OCI-LY1 (cell line): ENCODE results near the gene FCRL1.
A peak's percentile ranks its signal among the peaks of the same experiment; 100 is the strongest.

ENCODE experiments used
- H2AFZ ChIP-seq: fragments of 200-600 bp; sonication (generic), shearing (Covaris generic); 2 replicates; pipeline ENCODE4 v1.6.0; 2014; ENCODE audit warnings: antibody characterized with exemption, mild to moderate bottlenecking, low read length
- H3F3A ChIP-seq: fragments of 200-600 bp; sonication (generic), shearing (Covaris generic); 2 replicates; pipeline ENCODE4 v1.6.0; 2014; ENCODE audit warnings: mild to moderate bottlenecking, antibody characterized with exemption, low read length, moderate library complexity; ENCODE audit not compliant: insufficient read depth
- H3K27ac ChIP-seq: fragments of 200-600 bp; sonication (generic); 2 replicates; pipeline ENCODE4 v1.5.1; 2014; ENCODE audit warnings: low read length, mixed run types, mild to moderate bottlenecking, low read depth; ENCODE audit not compliant: poor library complexity, severe bottlenecking
- H3K27me3 ChIP-seq: fragments of 200-600 bp; sonication (generic); 2 replicates; pipeline ENCODE4 v1.6.0; 2014; ENCODE audit warnings: antibody characterized with exemption, mild to moderate bottlenecking, low read length, moderate library complexity; ENCODE audit not compliant: insufficient read depth
- H3K36me3 ChIP-seq: fragments of 200-600 bp; sonication (generic); 2 replicates; pipeline ENCODE4 v1.6.1; 2014; ENCODE audit warnings: mild to moderate bottlenecking, antibody characterized with exemption, low read length, moderate library complexity, mixed read lengths; ENCODE audit not compliant: insufficient read depth
- H3K4me1 ChIP-seq: fragments of 200-600 bp; sonication (generic); 2 replicates; pipeline ENCODE4 v1.5.1; 2014; ENCODE audit warnings: mild to moderate bottlenecking, low read length, moderate library complexity; ENCODE audit not compliant: insufficient read depth, severe bottlenecking
- H3K4me2 ChIP-seq: fragments of 200-600 bp; sonication (generic), shearing (Covaris generic); 2 replicates; pipeline ENCODE4 v1.6.1; 2014; ENCODE audit warnings: low read length
- H3K4me3 ChIP-seq: fragments of 200-600 bp; sonication (generic); 2 replicates; pipeline ENCODE4 v1.5.1; 2014; ENCODE audit warnings: low read length, low read depth, mild to moderate bottlenecking, mixed read lengths; ENCODE audit not compliant: poor library complexity, severe bottlenecking
- H3K79me2 ChIP-seq: fragments of 200-600 bp; shearing (Covaris generic); 2 replicates; pipeline ENCODE4 v1.6.1; 2016; ENCODE audit warnings: mixed run types, low read length, mixed read lengths; ENCODE audit not compliant: insufficient read depth
- H3K9ac ChIP-seq: fragments of 200-600 bp; sonication (generic), shearing (Covaris generic); 2 replicates; pipeline ENCODE4 v1.6.1; 2014; ENCODE audit warnings: mild to moderate bottlenecking, low read length, mixed read lengths
- H3K9me2 ChIP-seq: fragments of 200-600 bp; sonication (generic), shearing (Covaris generic); 2 replicates; pipeline ENCODE4 v1.6.1; 2014; ENCODE audit warnings: low read depth, mild to moderate bottlenecking, low read length, mixed read lengths
- H3K9me3 ChIP-seq: fragments of 200-600 bp; shearing (Covaris generic); 2 replicates; pipeline ENCODE4 v1.6.1; 2014; ENCODE audit warnings: low read length, mixed read lengths
- H4K20me1 ChIP-seq: fragments of 200-600 bp; sonication (generic), shearing (Covaris generic); 2 replicates; pipeline ENCODE4 v1.6.0; 2016; ENCODE audit warnings: mild to moderate bottlenecking, low read length; ENCODE audit not compliant: insufficient read depth
- EZH2 ChIP-seq: fragments of 200-600 bp; sonication (generic), shearing (Covaris generic); IDR thresholded peaks from 2 replicates; pipeline ENCODE4 v1.8.0; 2017; ENCODE audit warnings: borderline replicate concordance, mixed run types, mild to moderate bottlenecking, antibody characterized with exemption, low read length, moderate library complexity, mixed read lengths
- TF ChIP-seq, protein P1 (sequence below): fragments of 200-600 bp; sonication (generic), shearing (Covaris generic); IDR thresholded peaks from 2 replicates; pipeline ENCODE4 v1.5.1; 2017; ENCODE audit warnings: mild to moderate bottlenecking, antibody characterized with exemption, low read length, moderate library complexity, mixed read lengths

FCRL1 gene

DNA sequence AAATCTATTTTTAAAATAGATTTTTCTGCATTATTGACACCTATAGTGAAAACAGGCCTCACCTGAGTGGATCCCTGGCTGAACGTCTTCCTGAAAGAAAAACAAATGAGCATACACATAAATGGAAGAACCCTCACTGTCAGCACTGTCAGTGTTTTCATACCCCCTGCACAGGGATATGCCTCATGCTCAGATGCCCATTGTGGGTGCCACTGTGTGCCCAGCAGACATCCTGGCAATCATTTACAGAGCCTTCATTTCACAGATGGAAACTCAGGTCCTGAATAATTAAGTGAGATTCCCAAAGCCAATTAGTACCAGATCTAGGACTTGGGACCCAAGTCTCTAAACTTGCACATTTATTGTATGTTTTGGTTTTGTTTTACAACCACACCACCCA lies 19.9 kb downstream of the FCRL1 start:
- TF ChIP-seq, protein P1, sequence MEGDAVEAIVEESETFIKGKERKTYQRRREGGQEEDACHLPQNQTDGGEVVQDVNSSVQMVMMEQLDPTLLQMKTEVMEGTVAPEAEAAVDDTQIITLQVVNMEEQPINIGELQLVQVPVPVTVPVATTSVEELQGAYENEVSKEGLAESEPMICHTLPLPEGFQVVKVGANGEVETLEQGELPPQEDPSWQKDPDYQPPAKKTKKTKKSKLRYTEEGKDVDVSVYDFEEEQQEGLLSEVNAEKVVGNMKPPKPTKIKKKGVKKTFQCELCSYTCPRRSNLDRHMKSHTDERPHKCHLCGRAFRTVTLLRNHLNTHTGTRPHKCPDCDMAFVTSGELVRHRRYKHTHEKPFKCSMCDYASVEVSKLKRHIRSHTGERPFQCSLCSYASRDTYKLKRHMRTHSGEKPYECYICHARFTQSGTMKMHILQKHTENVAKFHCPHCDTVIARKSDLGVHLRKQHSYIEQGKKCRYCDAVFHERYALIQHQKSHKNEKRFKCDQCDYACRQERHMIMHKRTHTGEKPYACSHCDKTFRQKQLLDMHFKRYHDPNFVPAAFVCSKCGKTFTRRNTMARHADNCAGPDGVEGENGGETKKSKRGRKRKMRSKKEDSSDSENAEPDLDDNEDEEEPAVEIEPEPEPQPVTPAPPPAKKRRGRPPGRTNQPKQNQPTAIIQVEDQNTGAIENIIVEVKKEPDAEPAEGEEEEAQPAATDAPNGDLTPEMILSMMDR: no peak
- TF ChIP-seq EZH2: no peak
- H3K4me3 ChIP-seq: no peak overlapping the region
- peak overlapping the region; percentile 7 for H3K27ac ChIP-seq
- H3K79me2 ChIP-seq: no peaks in the 10 kb centered on the region
- H3K9ac ChIP-seq: no peak overlapping the region
- no peaks in the 10 kb centered on the region for H4K20me1 ChIP-seq
- H3K4me2 ChIP-seq: no peak overlapping the region
- peaks cover 51% of the 10 kb centered on the region for H3K36me3 ChIP-seq
- peaks cover 32% of the 10 kb centered on the region for H3K4me1 ChIP-seq
- no peaks in the 10 kb centered on the region for H3K9me2 ChIP-seq
- H3F3A ChIP-seq: no peaks in the 10 kb centered on the region
- 0 out of 2 replicates have a peak, but pooled peaks cover 3% of the 10 kb centered on the region for H3K9me3 ChIP-seq
- no peak overlapping the region for H2AFZ ChIP-seq
- no peaks in the 10 kb centered on the region for H3K27me3 ChIP-seq

DNA sequence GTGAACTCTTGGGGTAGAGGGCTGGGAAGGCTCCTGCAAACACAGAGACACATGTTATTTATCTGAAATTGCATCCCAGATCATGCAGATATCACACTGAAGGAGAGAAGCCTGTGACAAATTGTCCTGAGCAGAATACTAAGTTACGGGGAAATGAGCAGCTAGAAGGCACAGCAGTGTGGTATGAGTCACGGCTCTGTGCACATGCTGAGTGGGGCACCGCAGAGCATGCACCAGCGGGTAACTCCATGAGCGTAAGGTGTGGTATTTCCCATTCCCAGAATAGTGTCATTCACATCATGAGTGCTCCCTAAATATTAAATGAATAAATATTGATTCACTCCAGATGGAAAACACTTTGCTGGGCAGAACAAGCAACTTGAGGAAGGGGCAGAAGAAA lies 21.7 kb downstream of the FCRL1 start:
- no peak for TF ChIP-seq EZH2
- TF ChIP-seq, protein P1: no peak

DNA sequence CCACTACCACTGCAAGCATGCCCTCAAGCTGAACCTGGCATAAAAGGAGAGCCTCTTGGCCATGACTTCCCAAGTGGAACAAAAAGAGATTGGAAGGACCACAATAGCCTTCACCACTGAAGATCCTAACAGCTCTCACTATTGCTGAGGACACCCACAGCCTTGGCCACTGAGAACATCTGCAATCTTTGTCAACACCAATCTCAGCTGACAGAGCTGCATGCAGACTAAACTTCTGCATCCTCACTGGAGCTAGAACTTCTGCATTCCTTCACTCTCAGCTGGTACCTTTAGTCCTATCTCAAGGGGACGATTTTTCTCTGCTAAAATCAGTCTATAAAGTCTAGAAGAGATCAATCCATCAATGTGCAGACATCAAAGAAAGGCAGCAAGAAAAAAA lies 34.7 kb downstream of the FCRL1 start:
- H3K27me3 ChIP-seq: no peaks in the 10 kb centered on the region
- H3K4me3 ChIP-seq: no peak overlapping the region
- no peaks in the 10 kb centered on the region for H4K20me1 ChIP-seq
- H3K4me1 ChIP-seq: peaks cover 54% of the 10 kb centered on the region
- H3K79me2 ChIP-seq: no peaks in the 10 kb centered on the region
- no peaks in the 10 kb centered on the region for H3K36me3 ChIP-seq
- TF ChIP-seq EZH2: no peak
- TF ChIP-seq, protein P1: no peak
- no peak overlapping the region for H2AFZ ChIP-seq
- H3K9ac ChIP-seq: no peak overlapping the region; the same call in 1 of the 2 replicates
- H3K9me2 ChIP-seq: no peaks in the 10 kb centered on the region
- peak overlapping the region; percentile 93 for H3K27ac ChIP-seq
- H3F3A ChIP-seq: no peaks in the 10 kb centered on the region
- no peaks in the 10 kb centered on the region for H3K9me3 ChIP-seq
- peak overlapping the region; percentile 22; the same call in 1 of the 2 replicates for H3K4me2 ChIP-seq

More for the DNA sequence above, 21.7 kb downstream of the FCRL1 start:
- H3K9me3 ChIP-seq: peaks cover 13% of the 10 kb centered on the region; the same call in 1 of the 2 replicates
- H3K27ac ChIP-seq: peak overlapping the region; percentile 4
- no peaks in the 10 kb centered on the region for H3F3A ChIP-seq
- peaks cover 17% of the 10 kb centered on the region for H3K4me1 ChIP-seq
- no peaks in the 10 kb centered on the region for H3K79me2 ChIP-seq
- H3K27me3 ChIP-seq: no peaks in the 10 kb centered on the region
- peak overlapping the region; percentile 12; the same call in 1 of the 2 replicates for H3K4me2 ChIP-seq
- H4K20me1 ChIP-seq: no peaks in the 10 kb centered on the region
- no peak overlapping the region; the same call in 1 of the 2 replicates for H3K9ac ChIP-seq
- no peak overlapping the region for H3K4me3 ChIP-seq
- no peaks in the 10 kb centered on the region for H3K9me2 ChIP-seq
- peaks cover 61% of the 10 kb centered on the region for H3K36me3 ChIP-seq
- no peak overlapping the region for H2AFZ ChIP-seq
